Stomach (tissue), 9 donors: ENCODE measurements around the gene ALG10B. TPM values are rescaled to one million over a fixed set of nuclear protein-coding genes. Genes with fewer than 3 reads are reported as not detected.
"Not testable (repeated sequence)": the region's sequence is repeated elsewhere in the genome, so short reads cannot be mapped to it uniquely, and the experiment has no call there.

ENCODE experiments used
- DNase-seq, 2 donors: peaks; one replicate each; pipeline versions ENCODE4 v3.0.0 to v3.0.0-alpha.2; 2013 to 2019
- H3K27ac ChIP-seq, 5 donors: fragments of 200-600 bp in 4 of 5; sonication (generic) in 4 of 5; one replicate each; pipeline ENCODE4 v1.5.1; 2013 to 2019; ENCODE audit warnings: mild to moderate bottlenecking in 1 of 5, moderate library complexity in 1 of 5
- H3K27me3 ChIP-seq, 3 donors: fragments of 200-600 bp; sonication (generic); one replicate each; pipeline ENCODE4 v1.5.1; 2017 to 2019; ENCODE audit warnings: mixed run types in 1 of 3
- H3K36me3 ChIP-seq, 4 donors: fragments of 200-600 bp; sonication (generic); 1 replicate in 3 of 4; 2 replicates in 1 of 4; pipeline ENCODE4 v1.5.1; 2016 to 2019
- H3K4me1 ChIP-seq, 4 donors: fragments of 200-600 bp; sonication (generic); one replicate each; pipeline ENCODE4 v1.5.1; 2016 to 2019
- H3K4me3 ChIP-seq, 4 donors: fragments of 200-600 bp; sonication (generic) in 3 of 4; one replicate each; pipeline ENCODE4 v1.5.1; 2016 to 2019; ENCODE audit warnings: mild to moderate bottlenecking in 1 of 4
- H3K9me3 ChIP-seq, 4 donors: fragments of 200-600 bp; sonication (generic); one replicate each; pipeline ENCODE4 v1.5.1; 2016 to 2019
- CTCF ChIP-seq, 7 experiments: fragments of 450-650 bp in 4 of 7; fragments of 200-600 bp in 3 of 7; sonication (generic) in 3 of 7; IDR thresholded peaks; one replicate each; pipeline ENCODE4 v1.5.1; 2016 to 2019; ENCODE audit warnings: antibody characterized with exemption in 7 of 7, control low read depth in 2 of 7, mild to moderate bottlenecking in 1 of 7
- EP300 ChIP-seq: sonication (generic); formaldehyde crosslinking; IDR thresholded peaks from one replicate; pipeline ENCODE4 v1.6.1; 2017; ENCODE audit warnings: antibody characterized with exemption
- POLR2A ChIP-seq, 4 donors: fragments of 450-650 bp; IDR thresholded peaks; one replicate each; pipeline ENCODE4 v1.6.1; 2016; ENCODE audit warnings: antibody characterized with exemption in 4 of 4, control low read depth in 2 of 4, mild to moderate bottlenecking in 1 of 4, moderate library complexity in 1 of 4
- POLR2AphosphoS5 ChIP-seq, 3 donors: sonication (generic); formaldehyde crosslinking; IDR thresholded peaks; one replicate each; pipeline ENCODE4 v1.6.1; 2016; ENCODE audit warnings: antibody characterized with exemption in 3 of 3
- WGBS, 5 donors: extraction: QIAGEN DNeasy Blood & Tissue Kit in 3 of 5; methylation state at CpG; one replicate each; pipeline versions ENCODE4 v1.1.5 to v1.1.7; 2013 to 2018; 5-methylcytosine and 5-hydroxymethylcytosine counted together
- intact Hi-C: fragments of 100-400 bp; cut with DNase I; formaldehyde crosslinking; loops from one replicate; pipeline ENCODE4 v1.15.1; 2023; ENCODE audit warnings: low total_unique reads
- polyA plus RNA-seq, 3 donors: library from polyadenylated mRNA; stranded (reverse); fragments of 200-250 nt; gene quantifications; one replicate each; pipeline ENCODE4 v1.2.3, GENCODE V29; 2013
- total RNA-seq, 5 donors: library from RNA; depleted of rRNA; stranded (reverse); fragments of >200 nt; gene quantifications; one replicate each; pipeline versions ENCODE4 v1.1.0 to v1.2.3, GENCODE V29; 2014 to 2016
- donor health status: healthy with polysubstance abuse.
- donor health status: Bipolar disorder and iron deficiency.
- donor health status: healthy.

ALG10B gene
- total and polyA plus RNA-seq, 8 donors = 0.31 to 16.5 (median 1.9) TPM

GRCh38 chr12:38324912-38325311 is 8.3 kb downstream of the ALG10B start:
- peaks cover 0 to 5% (median 0%) of the 10 kb centered on the region in 4 donors for H3K4me1 ChIP-seq
- H3K36me3 ChIP-seq = peaks cover 0 to 5% (median 2%) of the 10 kb centered on the region in 4 donors
- H3K27ac ChIP-seq = no peak overlapping the region
- 60 to 73% (median 67%) methylated on average over 2 of the region's 2 CpGs for WGBS, 5 donors
- no peaks in the 10 kb centered on the region for H3K27me3 ChIP-seq
- no peak overlapping the region for H3K4me3 ChIP-seq
- TF ChIP-seq POLR2AphosphoS5 (IDR thresholded peaks at IDR 0.05) (no peak), CTCF (IDR thresholded peaks at IDR 0.05) (no peak), POLR2A (IDR thresholded peaks at IDR 0.05) (no peak), EP300 (no peak)
- DNase-seq = no peak
- intact Hi-C loops = loop anchor here (10.0 kb wide), 1 partner anchor 780 kb away; no protein-coding TSS in a partner anchor
- no peaks in the 10 kb centered on the region for H3K9me3 ChIP-seq

- H3K36me3 ChIP-seq = peaks cover 0 to 5% (median 2%) of the 10 kb centered on the region in 4 donors
- peaks cover 0 to 3% (median 0%) of the 10 kb centered on the region in 4 donors for H3K4me1 ChIP-seq
- H3K9me3 ChIP-seq = no peaks in the 10 kb centered on the region
- WGBS, 5 donors = 74 to 88% (median 84%) methylated on average over 3 of the region's 3 CpGs
- no peak for TF ChIP-seq CTCF (IDR thresholded peaks at IDR 0.05)
- TF ChIP-seq POLR2AphosphoS5 (IDR thresholded peaks at IDR 0.05) = no peak
- TF ChIP-seq POLR2A (IDR thresholded peaks at IDR 0.05) = no peak
- TF ChIP-seq EP300 = no peak
- no peaks in the 10 kb centered on the region for H3K27me3 ChIP-seq
- H3K27ac ChIP-seq = no peak overlapping the region
- DNase-seq = no peak
- intact Hi-C loops = loop anchor here (10.0 kb wide), 1 partner anchor 777 kb away; no protein-coding TSS in a partner anchor
- H3K4me3 ChIP-seq = no peak overlapping the region
These were observed 10.8 kb downstream of the ALG10B start for GRCh38 chr12:38327356-38327755.

- TF ChIP-seq EP300 (no peak), CTCF (IDR thresholded peaks at IDR 0.05) (peak in 5 of 7 experiments; percentile 13 to 78 (median 29))
- no peak overlapping the region for H3K27ac ChIP-seq
- intact Hi-C loops = loop anchor here (10.0 kb wide), 1 partner anchor 776 kb away; no protein-coding TSS in a partner anchor
- no peaks in the 10 kb centered on the region for H3K9me3 ChIP-seq
- peaks cover 0 to 5% (median 2%) of the 10 kb centered on the region in 4 donors for H3K36me3 ChIP-seq
- H3K4me1 ChIP-seq = peaks cover 0 to 3% (median 0%) of the 10 kb centered on the region in 4 donors
- DNase-seq = peak in 1 of 2 donors; percentile 48
- H3K27me3 ChIP-seq = no peaks in the 10 kb centered on the region
- WGBS, 5 donors = 18 to 26% (median 22%) methylated on average over 6 of the region's 6 CpGs
- no peak overlapping the region for H3K4me3 ChIP-seq
These were observed 11.8 kb downstream of the ALG10B start for GRCh38 chr12:38328306-38328895.

- H3K4me1 ChIP-seq, H3K36me3 ChIP-seq, intact Hi-C loops, DNase-seq, H3K27ac ChIP-seq, H3K4me3 ChIP-seq, H3K9me3 ChIP-seq, H3K27me3 ChIP-seq: not testable (repeated sequence)
- WGBS, 5 donors = 87 to 96% (median 92%) methylated on average over 14 to 25 of the region's 30 CpGs
These were observed 13.8 kb downstream of the ALG10B start for GRCh38 chr12:38330414-38330813.

- intact Hi-C loops = no loop called here
- Histone ChIP-seq H3K4me1 (peaks cover 0 to 3% (median 0%) of the 10 kb centered on the region in 4 donors), H3K27ac (no peak overlapping the region), H3K4me3 (no peak overlapping the region), H3K27me3 (no peaks in the 10 kb centered on the region), H3K36me3 (no peaks in the 10 kb centered on the region), H3K9me3 (no peaks in the 10 kb centered on the region)
- no peak for DNase-seq
- WGBS, 5 donors = 91 to 95% (median 93%) methylated on average over 1 of the region's 1 CpG
- TF ChIP-seq EP300 (no peak), POLR2A (IDR thresholded peaks at IDR 0.05) (no peak), CTCF (IDR thresholded peaks at IDR 0.05) (no peak), POLR2AphosphoS5 (IDR thresholded peaks at IDR 0.05) (no peak)
These were observed 16.2 kb downstream of the ALG10B start for GRCh38 chr12:38332814-38333213.
